HT1080 (cell line): ENCODE data around the gene EWSR1. TPM values are rescaled to one million over a fixed set of nuclear protein-coding genes. Genes with fewer than 3 reads are reported as not detected.

Experiments used
- small RNA-seq: library from RNA; depleted of rRNA; stranded (forward); fragments of <200 nt; gene quantifications from one replicate; pipeline ENCODE3, GENCODE V24; 2014
- total RNA-seq: library from RNA; depleted of rRNA; stranded (reverse); fragments of >200 nt; shearing (Covaris generic); gene quantifications from 2 replicates; pipeline ENCODE4 v1.2.3, GENCODE V29; 2014; rRNA removed

EWSR1 gene
- total RNA-seq, 1 experiment from 2014 or later: 340 TPM

Small RNAs within 50 kb of the gene (small RNA-seq; reads per million reads assigned to genes)
- not detected for gene MIR3653

Other genes starting within 250 kb of the EWSR1 start
- not detected in 2 replicates for gene C22orf31, start 206.4 kb upstream of the EWSR1 start, total RNA-seq
- gene KREMEN1, start 195.2 kb upstream of the EWSR1 start, total RNA-seq: 0.92 and 2.7 TPM in 2 replicates
- gene EMID1, start 62.4 kb upstream of the EWSR1 start, total RNA-seq: 0.60 TPM in 1 of 2 replicates, not detected in the other
- gene RHBDD3, start 287 bp upstream of the EWSR1 start, total RNA-seq: 35.8 and 37.7 TPM in 2 replicates
- 52.7 and 57.5 TPM in 2 replicates for gene GAS2L1, start 38.4 kb downstream of the EWSR1 start, total RNA-seq
- gene RASL10A, start 47.4 kb downstream of the EWSR1 start, total RNA-seq: 1.5 and 3.6 TPM in 2 replicates
- 88.1 and 116 TPM in 2 replicates for gene AP1B1, start 120.3 kb downstream of the EWSR1 start, total RNA-seq
- gene RFPL1, start 170.3 kb downstream of the EWSR1 start, total RNA-seq: not detected in 2 replicates
- not detected in 2 replicates for gene NEFH, start 211.9 kb downstream of the EWSR1 start, total RNA-seq